H9 (cell line): ENCODE data around the gene LRMDA. TPM values are rescaled to one million over a fixed set of nuclear protein-coding genes. Genes with fewer than 3 reads are reported as not detected.

Source experiments
- DNase-seq: peaks from one replicate; pipeline ENCODE4 v3.0.0-alpha.2; 2017
- H2AFZ ChIP-seq: one replicate; pipeline ENCODE4 v1.6.1; 2013; ENCODE audit warnings: mild to moderate bottlenecking, low read length, control low read depth, moderate library complexity
- H2AK5ac ChIP-seq: 2 replicates; pipeline ENCODE4 v1.6.1; 2013; ENCODE audit warnings: low read length, control low read depth, mixed read lengths; ENCODE audit not compliant: insufficient read length
- H2BK120ac ChIP-seq: one replicate; pipeline ENCODE4 v1.6.1; 2013; ENCODE audit warnings: low read depth, mild to moderate bottlenecking, low read length, control low read depth, inconsistent platforms; ENCODE audit not compliant: poor library complexity, severe bottlenecking
- H2BK12ac ChIP-seq: 2 replicates; pipeline ENCODE4 v1.6.1; 2013; ENCODE audit warnings: low read length, control low read depth, mixed read lengths, low read depth; ENCODE audit not compliant: insufficient read length
- H2BK15ac ChIP-seq: 2 replicates; pipeline ENCODE4 v1.6.1; 2013; ENCODE audit warnings: low read depth, low read length, control low read depth
- H2BK20ac ChIP-seq: one replicate; pipeline ENCODE4 v1.6.1; 2013; ENCODE audit warnings: low read depth, mild to moderate bottlenecking, low read length, control low read depth, inconsistent platforms; ENCODE audit not compliant: poor library complexity, severe bottlenecking
- H2BK5ac ChIP-seq: 2 replicates; pipeline ENCODE4 v1.6.1; 2013; ENCODE audit warnings: low read length, control low read depth, mixed read lengths; ENCODE audit not compliant: insufficient read length
- H3K14ac ChIP-seq: 2 replicates; pipeline ENCODE4 v1.6.1; 2013; ENCODE audit warnings: low read length, control low read depth; ENCODE audit not compliant: insufficient read depth
- H3K18ac ChIP-seq: 2 replicates; pipeline ENCODE4 v1.6.1; 2013; ENCODE audit warnings: low read depth, mild to moderate bottlenecking, mixed read lengths, low read length, control low read depth; ENCODE audit not compliant: insufficient read length
- H3K23ac ChIP-seq: 2 replicates; pipeline ENCODE4 v1.6.1; 2013; ENCODE audit warnings: low read length, control low read depth, mixed read lengths, low read depth; ENCODE audit not compliant: insufficient read length
- H3K23me2 ChIP-seq: 2 replicates; pipeline ENCODE4 v1.6.1; 2013; ENCODE audit warnings: low read depth, mild to moderate bottlenecking, mixed read lengths, low read length, control low read depth; ENCODE audit not compliant: insufficient read length, poor library complexity, severe bottlenecking
- H3K27ac ChIP-seq: 2 replicates; pipeline ENCODE4 v1.5.1; 2013; ENCODE audit warnings: low read length, control low read depth, mixed read lengths, low read depth; ENCODE audit not compliant: insufficient read length
- H3K27me3 ChIP-seq: 2 replicates; pipeline ENCODE4 v1.6.1; 2013; ENCODE audit warnings: low read length, control low read depth, inconsistent platforms; ENCODE audit not compliant: insufficient read depth
- H3K4ac ChIP-seq: 2 replicates; pipeline ENCODE4 v1.6.1; 2013; ENCODE audit warnings: low read depth, mild to moderate bottlenecking, control low read depth, inconsistent platforms, low read length, moderate library complexity
- H3K4me1 ChIP-seq: 2 replicates; pipeline ENCODE4 v1.6.1; 2013; ENCODE audit warnings: low read length, control low read depth, inconsistent platforms; ENCODE audit not compliant: insufficient read depth
- H3K4me2 ChIP-seq: 2 replicates; pipeline ENCODE4 v1.6.1; 2013; ENCODE audit warnings: low read length, control low read depth, mixed read lengths; ENCODE audit not compliant: insufficient read length, insufficient read depth
- H3K56ac ChIP-seq: 2 replicates; pipeline ENCODE4 v1.6.1; 2013; ENCODE audit warnings: low read depth, mild to moderate bottlenecking, mixed read lengths, low read length, control low read depth; ENCODE audit not compliant: insufficient read length
- H3K79me1 ChIP-seq: 2 replicates; pipeline ENCODE4 v1.6.1; 2013; ENCODE audit warnings: low read depth, mild to moderate bottlenecking, moderate library complexity, low read length, control low read depth, inconsistent platforms; ENCODE audit not compliant: insufficient read depth, poor library complexity, severe bottlenecking
- H3K79me2 ChIP-seq: 2 replicates; pipeline ENCODE4 v1.6.1; 2013; ENCODE audit warnings: low read length, control low read depth, inconsistent platforms; ENCODE audit not compliant: insufficient read depth
- H3K9ac ChIP-seq: 2 replicates; pipeline ENCODE4 v1.6.1; 2013; ENCODE audit warnings: low read length, control low read depth, mixed read lengths; ENCODE audit not compliant: insufficient read length; ENCODE audit errors: extremely low read depth
- H3K9me3 ChIP-seq: one replicate; pipeline ENCODE4 v1.6.1; 2013; ENCODE audit warnings: low read depth, low read length, inconsistent platforms; ENCODE audit not compliant: control insufficient read depth
- H3T11ph ChIP-seq: one replicate; pipeline ENCODE4 v1.6.1; 2013; ENCODE audit warnings: mild to moderate bottlenecking, low read length, control low read depth, inconsistent platforms
- H4K20me1 ChIP-seq: one replicate; pipeline ENCODE4 v1.6.1; 2013; ENCODE audit not compliant: control insufficient read depth, insufficient read length, insufficient read depth
- H4K5ac ChIP-seq: 2 replicates; pipeline ENCODE4 v1.6.1; 2013; ENCODE audit warnings: low read depth, mild to moderate bottlenecking, mixed read lengths, low read length, control low read depth; ENCODE audit not compliant: insufficient read length
- H4K8ac ChIP-seq: replicated peaks from 2 replicates; pipeline ENCODE4 v1.6.1; 2013; ENCODE audit warnings: low read length, control low read depth, mixed read lengths, low read depth; ENCODE audit not compliant: insufficient read length
- H4K91ac ChIP-seq: 2 replicates; pipeline ENCODE4 v1.6.1; 2013; ENCODE audit warnings: low read depth, mild to moderate bottlenecking, moderate library complexity, mixed read lengths, low read length, control low read depth; ENCODE audit not compliant: insufficient read length
- H3K27ac Mint-ChIP-seq, 3 experiments: 2 replicates in 2 of 3; 3 replicates in 1 of 3; pipeline ENCODE4 v1.8.0; 2020 to 2021; ENCODE audit warnings: mixed read lengths in 3 of 3, mild to moderate bottlenecking in 1 of 3, moderate library complexity in 1 of 3
- H3K27me3 Mint-ChIP-seq: 2 replicates; pipeline ENCODE4 v1.8.0; 2021; ENCODE audit warnings: low read depth, mild to moderate bottlenecking, moderate library complexity, mixed read lengths
- H3K36me3 Mint-ChIP-seq, 3 experiments: 2 replicates in 2 of 3; 3 replicates in 1 of 3; pipeline ENCODE4 v1.8.0; 2020 to 2021; ENCODE audit warnings: low read depth in 3 of 3, mixed read lengths in 3 of 3; ENCODE audit not compliant: insufficient read depth in 1 of 3
- H3K4me1 Mint-ChIP-seq, 2 experiments: 2 replicates each; pipeline ENCODE4 v1.8.0; 2020; ENCODE audit warnings: mixed read lengths in 2 of 2
- H3K4me3 Mint-ChIP-seq, 2 experiments: 2 replicates in 1 of 2; 3 replicates in 1 of 2; pipeline ENCODE4 v1.8.0; 2020 to 2021; ENCODE audit warnings: mild to moderate bottlenecking in 2 of 2, mixed read lengths in 2 of 2, moderate library complexity in 1 of 2
- H3K9me3 Mint-ChIP-seq, 2 experiments: 2 replicates in 1 of 2; 3 replicates in 1 of 2; pipeline ENCODE4 v1.8.0; 2020; ENCODE audit warnings: mild to moderate bottlenecking in 2 of 2, mixed read lengths in 2 of 2, moderate library complexity in 1 of 2
- CTCF ChIP-seq: fragments of 200-600 bp; sonication (generic); conservative IDR thresholded peaks from 3 replicates; pipeline ENCODE4 v1.8.0; 2021; ENCODE audit warnings: antibody characterized with exemption, mild to moderate bottlenecking
- total RNA-seq: library from RNA; stranded (reverse); gene quantifications from 2 replicates; pipeline ENCODE4 v1.2.1, GENCODE V29; 2021

Gene LRMDA
- total RNA-seq, 1 experiment from 2014 or later: 1.8 TPM

- Histone ChIP-seq H2BK20ac (no peak overlapping the region), H3K56ac (no peak overlapping the region), H2BK120ac (no peak overlapping the region), H3K27me3 (no peaks in the 10 kb centered on the region), H4K8ac (no peak overlapping the region), H4K5ac (no peak overlapping the region), H3K9me3 (no peaks in the 10 kb centered on the region), H3K79me2 (no peaks in the 10 kb centered on the region), H3K4me1 (no peaks in the 10 kb centered on the region), H2AK5ac (no peak overlapping the region), H3K4me2 (no peak overlapping the region), H3K9ac (no peak overlapping the region), H2AFZ (no peak overlapping the region), H3K23me2 (no peaks in the 10 kb centered on the region), H2BK15ac (no peak overlapping the region), H3K23ac (no peak overlapping the region), H3K4ac (no peak overlapping the region), H2BK12ac (no peak overlapping the region), H4K20me1 (no peaks in the 10 kb centered on the region), H3K79me1 (no peaks in the 10 kb centered on the region), H3K14ac (no peak overlapping the region), H3T11ph (no peak overlapping the region), H2BK5ac (no peak overlapping the region), H3K18ac (no peak overlapping the region), H3K27ac (no peak overlapping the region), H4K91ac (no peak overlapping the region)
- Mint-ChIP-seq H3K36me3 (peaks cover 3 to 14% (median 6%) of the 10 kb centered on the region in 3 experiments; a peak in 5 of 7 replicates), H3K27ac (no peak overlapping the region), H3K27me3 (peaks cover 9% of the 10 kb centered on the region), H3K4me3 (no peak overlapping the region), H3K9me3 (peaks cover 17 to 27% of the 10 kb centered on the region in 2 experiments), H3K4me1 (no peaks in the 10 kb centered on the region)
- no peak for DNase-seq
- no peak for TF ChIP-seq CTCF
These were observed 123.9 kb downstream of the LRMDA start for GRCh38 chr10:75555323-75555722.
